Naive B cell (primary cell): ENCODE data around the gene CNR1. TPM values are rescaled to one million over a fixed set of nuclear protein-coding genes. Genes with fewer than 3 reads are reported as not detected.

Experiments
- polyA plus RNA-seq, 6 donors: library from polyadenylated mRNA; unstranded; fragments of 300-500 nt; fragmentation: Illumina TruSeq; gene quantifications; one replicate each; pipeline ENCODE4 v1.2.3, GENCODE V29; 2021; ENCODE audit warnings: low read depth in 6 of 6

The CNR1 gene
- polyA plus RNA-seq, 6 donors from 2014 or later: 0.20 to 2.4 (median 1.0) TPM

Other genes with a start within 250 kb of the CNR1 start
- not detected for gene SPACA1, start 118.5 kb downstream of the CNR1 start, polyA plus RNA-seq